KMS-11 (cell line): ENCODE measurements around the gene TECPR2.

Experiments used
- H2AFZ ChIP-seq: fragments of 200-600 bp; sonication (generic); 2 replicates; pipeline ENCODE4 v1.6.1; 2016; ENCODE audit warnings: antibody characterized with exemption, mixed run types, low read depth
- H3K27ac ChIP-seq: fragments of 200-600 bp; sonication (generic); 2 replicates; pipeline ENCODE4 v1.6.1; 2016; ENCODE audit warnings: mild to moderate bottlenecking, mixed run types
- H3K27me3 ChIP-seq: fragments of 200-600 bp; sonication (generic); 2 replicates; pipeline ENCODE4 v1.6.1; 2017; ENCODE audit warnings: mild to moderate bottlenecking, low read depth, mixed run types, moderate library complexity; ENCODE audit not compliant: insufficient read depth
- H3K36me3 ChIP-seq: fragments of 200-600 bp; sonication (generic); 2 replicates; pipeline ENCODE4 v1.6.1; 2017; ENCODE audit warnings: mild to moderate bottlenecking, mixed run types; ENCODE audit not compliant: insufficient read depth
- H3K4me1 ChIP-seq: fragments of 200-600 bp; sonication (generic); 2 replicates; pipeline ENCODE4 v1.6.1; 2016; ENCODE audit warnings: mild to moderate bottlenecking, low read depth, mixed run types; ENCODE audit not compliant: poor library complexity, severe bottlenecking
- H3K4me2 ChIP-seq: fragments of 200-600 bp; sonication (generic); 2 replicates; pipeline ENCODE4 v1.7.0; 2016; ENCODE audit warnings: mild to moderate bottlenecking, mixed run types
- H3K4me3 ChIP-seq: fragments of 200-600 bp; sonication (generic); IDR thresholded peaks from 2 replicates; pipeline ENCODE4 v1.6.1; 2017; ENCODE audit warnings: low read depth, low read length, mixed read lengths; ENCODE audit not compliant: insufficient read depth
- H3K79me2 ChIP-seq: fragments of 200-600 bp; sonication (generic); 2 replicates; pipeline ENCODE4 v1.6.1; 2016; ENCODE audit warnings: low read depth, mixed run types; ENCODE audit not compliant: insufficient read depth
- H3K9ac ChIP-seq: fragments of 200-600 bp; sonication (generic); 2 replicates; pipeline ENCODE4 v1.6.1; 2016; ENCODE audit warnings: mild to moderate bottlenecking, mixed run types
- H4K20me1 ChIP-seq: fragments of 200-600 bp; sonication (generic); 2 replicates; pipeline ENCODE4 v1.6.1; 2016; ENCODE audit warnings: mild to moderate bottlenecking, mixed run types; ENCODE audit not compliant: insufficient read depth
- TF ChIP-seq, protein P1 (sequence below): fragments of 200-600 bp; sonication (generic); conservative IDR thresholded peaks from 2 replicates; pipeline ENCODE4 v1.6.1; 2017; ENCODE audit warnings: low read depth, mild to moderate bottlenecking, antibody characterized with exemption, low read length, moderate library complexity, mixed read lengths

TECPR2 gene

DNA sequence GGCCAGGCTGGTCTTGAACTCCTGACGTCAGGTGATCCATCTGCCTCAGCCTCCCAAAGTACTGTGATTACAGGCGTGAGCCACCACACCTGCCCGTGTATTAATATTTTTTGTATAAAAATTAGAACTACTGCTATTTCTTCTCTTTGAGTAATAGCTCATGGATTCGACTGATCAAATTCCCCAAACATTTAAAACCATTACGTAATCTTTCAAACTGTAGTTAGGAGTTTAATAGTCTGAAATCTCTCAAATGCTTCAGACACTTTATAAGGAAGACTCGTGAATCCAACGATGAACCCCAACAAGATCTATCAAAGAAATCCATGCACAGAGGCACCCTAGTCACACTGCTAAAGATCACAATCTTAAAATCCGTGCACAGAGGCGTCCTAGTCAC is 16.1 kb downstream of the TECPR2 start:
- H3K9ac ChIP-seq, result no peak overlapping the region
- H4K20me1 ChIP-seq, result no peaks in the 10 kb centered on the region
- H3K27me3 ChIP-seq, result no peaks in the 10 kb centered on the region
- no peak overlapping the region for H3K4me2 ChIP-seq
- H3K4me3 ChIP-seq, result no peak overlapping the region
- no peaks in the 10 kb centered on the region for H3K36me3 ChIP-seq
- H2AFZ ChIP-seq, result no peak overlapping the region
- H3K4me1 ChIP-seq, result peaks cover 36% of the 10 kb centered on the region
- no peaks in the 10 kb centered on the region for H3K79me2 ChIP-seq
- TF ChIP-seq, protein P1, sequence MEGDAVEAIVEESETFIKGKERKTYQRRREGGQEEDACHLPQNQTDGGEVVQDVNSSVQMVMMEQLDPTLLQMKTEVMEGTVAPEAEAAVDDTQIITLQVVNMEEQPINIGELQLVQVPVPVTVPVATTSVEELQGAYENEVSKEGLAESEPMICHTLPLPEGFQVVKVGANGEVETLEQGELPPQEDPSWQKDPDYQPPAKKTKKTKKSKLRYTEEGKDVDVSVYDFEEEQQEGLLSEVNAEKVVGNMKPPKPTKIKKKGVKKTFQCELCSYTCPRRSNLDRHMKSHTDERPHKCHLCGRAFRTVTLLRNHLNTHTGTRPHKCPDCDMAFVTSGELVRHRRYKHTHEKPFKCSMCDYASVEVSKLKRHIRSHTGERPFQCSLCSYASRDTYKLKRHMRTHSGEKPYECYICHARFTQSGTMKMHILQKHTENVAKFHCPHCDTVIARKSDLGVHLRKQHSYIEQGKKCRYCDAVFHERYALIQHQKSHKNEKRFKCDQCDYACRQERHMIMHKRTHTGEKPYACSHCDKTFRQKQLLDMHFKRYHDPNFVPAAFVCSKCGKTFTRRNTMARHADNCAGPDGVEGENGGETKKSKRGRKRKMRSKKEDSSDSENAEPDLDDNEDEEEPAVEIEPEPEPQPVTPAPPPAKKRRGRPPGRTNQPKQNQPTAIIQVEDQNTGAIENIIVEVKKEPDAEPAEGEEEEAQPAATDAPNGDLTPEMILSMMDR, result no peak
- H3K27ac ChIP-seq, result no peak overlapping the region

DNA sequence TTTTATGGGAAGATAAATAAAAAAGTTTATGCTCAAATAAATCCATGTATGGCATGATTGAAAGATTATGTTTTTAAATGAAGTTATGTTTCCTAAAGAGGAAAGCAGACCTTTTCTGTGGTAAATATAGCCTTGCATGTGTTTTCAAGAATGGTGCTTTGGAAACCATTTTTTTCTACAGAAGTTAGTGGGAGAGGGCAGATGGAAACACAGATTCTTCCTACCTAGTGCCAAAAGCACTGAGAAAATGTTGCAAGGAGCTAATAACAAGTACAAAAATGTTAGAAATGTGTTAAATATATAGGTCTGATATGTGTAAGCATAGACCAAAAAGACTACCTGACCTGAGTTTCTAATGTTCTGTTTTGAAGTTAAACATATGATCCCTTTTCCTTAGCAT is 24.3 kb downstream of the TECPR2 start:
- H3K4me2 ChIP-seq, result no peak overlapping the region
- no peaks in the 10 kb centered on the region for H3K36me3 ChIP-seq
- H3K27ac ChIP-seq, result no peak overlapping the region
- H3K27me3 ChIP-seq, result no peaks in the 10 kb centered on the region
- TF ChIP-seq, protein P1, result no peak
- no peak overlapping the region for H3K4me3 ChIP-seq
- no peak overlapping the region for H2AFZ ChIP-seq
- no peaks in the 10 kb centered on the region for H4K20me1 ChIP-seq
- no peak overlapping the region for H3K9ac ChIP-seq
- H3K4me1 ChIP-seq, result no peaks in the 10 kb centered on the region
- no peaks in the 10 kb centered on the region for H3K79me2 ChIP-seq

DNA sequence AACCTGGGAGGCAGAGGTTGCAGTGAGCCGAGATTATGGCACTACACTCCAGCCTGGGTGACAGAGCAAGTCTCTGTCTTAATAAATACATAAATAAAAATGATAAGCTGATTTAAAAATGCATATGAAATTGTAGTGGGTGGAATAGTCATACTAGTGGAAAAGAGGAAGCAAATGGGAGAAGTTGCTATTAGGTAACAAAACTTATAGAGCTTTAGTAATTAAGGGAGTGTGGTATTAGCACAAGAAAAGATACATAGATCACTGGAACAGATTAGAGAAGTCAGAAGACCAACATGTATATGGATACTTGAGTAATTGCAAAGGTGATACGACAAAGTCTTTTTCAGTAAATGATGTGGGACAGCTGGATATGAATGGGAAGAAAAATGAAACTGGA is 26.5 kb downstream of the TECPR2 start:
- Histone ChIP-seq H3K4me1 (no peaks in the 10 kb centered on the region), H3K9ac (no peak overlapping the region), H2AFZ (no peak overlapping the region), H3K4me3 (no peak overlapping the region), H3K27me3 (no peaks in the 10 kb centered on the region), H3K27ac (no peak overlapping the region), H3K36me3 (no peaks in the 10 kb centered on the region), H3K4me2 (no peak overlapping the region), H4K20me1 (no peaks in the 10 kb centered on the region), H3K79me2 (no peaks in the 10 kb centered on the region)
- TF ChIP-seq, protein P1, result no peak

DNA sequence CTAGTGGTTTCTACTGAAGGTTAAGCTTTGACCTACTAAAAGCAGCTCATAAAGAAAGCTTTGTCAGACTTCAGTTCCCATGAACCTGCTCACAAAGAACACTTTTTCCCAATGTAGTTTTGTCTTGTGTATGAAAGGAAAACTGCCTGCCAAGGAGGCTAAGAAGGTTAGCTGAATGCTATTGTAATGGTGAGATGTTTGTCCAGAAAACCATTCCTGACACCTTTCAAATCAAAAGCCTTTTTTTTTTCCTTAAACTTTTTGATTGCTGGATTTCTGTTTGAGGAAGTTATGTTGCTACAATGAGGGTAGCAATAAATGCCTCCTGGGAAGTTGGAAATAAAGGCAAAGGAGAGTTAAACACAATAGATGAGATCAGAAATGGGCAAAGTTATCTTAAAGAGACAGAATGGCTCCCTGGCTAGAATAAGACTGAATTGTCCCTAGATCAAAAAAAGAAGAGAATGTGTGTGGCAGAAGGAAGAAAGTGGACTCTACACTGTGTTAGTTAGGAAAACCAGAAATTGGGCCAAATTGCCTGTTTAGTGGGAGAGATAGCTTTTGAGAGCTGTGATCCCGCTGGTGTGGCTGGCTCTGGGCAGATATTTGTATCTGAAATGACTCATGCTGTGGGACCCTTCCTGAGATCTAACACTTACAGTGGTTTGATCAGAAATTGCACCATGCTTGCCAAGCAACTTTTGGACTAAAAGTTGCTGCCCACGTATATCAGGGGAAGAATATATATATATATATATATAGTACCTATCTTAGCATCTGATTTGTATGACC is 27.5 kb downstream of the TECPR2 start:
- no peak overlapping the region for H3K27ac ChIP-seq
- no peaks in the 10 kb centered on the region for H3K79me2 ChIP-seq
- no peak overlapping the region for H3K4me3 ChIP-seq
- TF ChIP-seq, protein P1, result no peak
- H4K20me1 ChIP-seq, result no peaks in the 10 kb centered on the region
- no peaks in the 10 kb centered on the region for H3K27me3 ChIP-seq
- H3K9ac ChIP-seq, result no peak overlapping the region
- no peak overlapping the region for H2AFZ ChIP-seq
- no peaks in the 10 kb centered on the region for H3K36me3 ChIP-seq
- no peak overlapping the region for H3K4me2 ChIP-seq
- H3K4me1 ChIP-seq, result no peaks in the 10 kb centered on the region
